Measurements from ENCODE around the gene HOXA7.

Gene HOXA7

GRCh38 chr7:27171325-27171636, 14.8 kb upstream of the HOXA7 start:
- no peak for DNase-seq (ENCODE audit: extremely low read depth in 1 of 2, low read depth in 1 of 2)

GRCh38 chr7:27170426-27171324, 14.2 kb upstream of the HOXA7 start:
- DNase-seq (ENCODE audit: extremely low read depth in 1 of 2, low read depth in 1 of 2) = no peak

- no peak for DNase-seq (ENCODE audit: extremely low read depth in 1 of 2, low read depth in 1 of 2)
Observed at GRCh38 chr7:27169658-27170425, 13.4 kb upstream of the HOXA7 start.

GRCh38 chr7:27168265-27168947, 11.9 kb upstream of the HOXA7 start:
- no peak for DNase-seq (ENCODE audit: extremely low read depth in 1 of 2, low read depth in 1 of 2)

- no peak for DNase-seq (ENCODE audit: extremely low read depth in 1 of 2, low read depth in 1 of 2)
Observed at GRCh38 chr7:27167916-27168264, 11.4 kb upstream of the HOXA7 start.

GRCh38 chr7:27166531-27167505, 10.3 kb upstream of the HOXA7 start:
- no peak for DNase-seq (ENCODE audit: extremely low read depth in 1 of 2, low read depth in 1 of 2)

- no peak for DNase-seq (ENCODE audit: extremely low read depth in 1 of 2, low read depth in 1 of 2)
Observed at GRCh38 chr7:27165996-27166530, 9.6 kb upstream of the HOXA7 start.

GRCh38 chr7:27165089-27165995, 8.9 kb upstream of the HOXA7 start, which contains the start of gene HOXA9:
Gene HOXA9, minus strand, starts transcription at chr7:27165537. Its CDS starts 80 bp downstream, at chr7:27165457.
- DNase-seq (ENCODE audit: extremely low read depth in 1 of 2, low read depth in 1 of 2) = no peak

- DNase-seq (ENCODE audit: extremely low read depth in 1 of 2, low read depth in 1 of 2) = no peak
Observed at GRCh38 chr7:27164367-27165088, 8.1 kb upstream of the HOXA7 start.

GRCh38 chr7:27164045-27164366, 7.5 kb upstream of the HOXA7 start:
- DNase-seq (ENCODE audit: extremely low read depth in 1 of 2, low read depth in 1 of 2) = no peak

GRCh38 chr7:27163288-27164044, 7.0 kb upstream of the HOXA7 start:
- no peak for DNase-seq (ENCODE audit: extremely low read depth in 1 of 2, low read depth in 1 of 2)

GRCh38 chr7:27162561-27163287, 6.2 kb upstream of the HOXA7 start:
- no peak for DNase-seq (ENCODE audit: extremely low read depth in 1 of 2, low read depth in 1 of 2)

GRCh38 chr7:27161721-27162560, 5.5 kb upstream of the HOXA7 start:
- no peak for DNase-seq (ENCODE audit: extremely low read depth in 1 of 2, low read depth in 1 of 2)

GRCh38 chr7:27161214-27161720, 4.8 kb upstream of the HOXA7 start:
- DNase-seq (ENCODE audit: extremely low read depth in 1 of 2, low read depth in 1 of 2) = no peak

GRCh38 chr7:27160546-27161213, 4.2 kb upstream of the HOXA7 start:
- peak; percentile 68 to 81 for DNase-seq (ENCODE audit: extremely low read depth in 1 of 2, low read depth in 1 of 2)

- DNase-seq (ENCODE audit: extremely low read depth in 1 of 2, low read depth in 1 of 2) = no peak
Observed at GRCh38 chr7:27160145-27160545, 3.7 kb upstream of the HOXA7 start.

Measured in activated CD8-positive, alpha-beta memory T cell treated with anti-CD3 and anti-CD28 coated beads for 1 hour (primary cell).